GM19193 (cell line): ENCODE results near the gene PTTG1.

Experiments used
- POLR2A ChIP-seq: IDR thresholded peaks from 4 replicates; pipeline ENCODE4 v1.6.1; 2011; ENCODE audit not compliant: insufficient read depth, insufficient read length; ENCODE audit errors: extremely low read depth

Gene PTTG1

DNA sequence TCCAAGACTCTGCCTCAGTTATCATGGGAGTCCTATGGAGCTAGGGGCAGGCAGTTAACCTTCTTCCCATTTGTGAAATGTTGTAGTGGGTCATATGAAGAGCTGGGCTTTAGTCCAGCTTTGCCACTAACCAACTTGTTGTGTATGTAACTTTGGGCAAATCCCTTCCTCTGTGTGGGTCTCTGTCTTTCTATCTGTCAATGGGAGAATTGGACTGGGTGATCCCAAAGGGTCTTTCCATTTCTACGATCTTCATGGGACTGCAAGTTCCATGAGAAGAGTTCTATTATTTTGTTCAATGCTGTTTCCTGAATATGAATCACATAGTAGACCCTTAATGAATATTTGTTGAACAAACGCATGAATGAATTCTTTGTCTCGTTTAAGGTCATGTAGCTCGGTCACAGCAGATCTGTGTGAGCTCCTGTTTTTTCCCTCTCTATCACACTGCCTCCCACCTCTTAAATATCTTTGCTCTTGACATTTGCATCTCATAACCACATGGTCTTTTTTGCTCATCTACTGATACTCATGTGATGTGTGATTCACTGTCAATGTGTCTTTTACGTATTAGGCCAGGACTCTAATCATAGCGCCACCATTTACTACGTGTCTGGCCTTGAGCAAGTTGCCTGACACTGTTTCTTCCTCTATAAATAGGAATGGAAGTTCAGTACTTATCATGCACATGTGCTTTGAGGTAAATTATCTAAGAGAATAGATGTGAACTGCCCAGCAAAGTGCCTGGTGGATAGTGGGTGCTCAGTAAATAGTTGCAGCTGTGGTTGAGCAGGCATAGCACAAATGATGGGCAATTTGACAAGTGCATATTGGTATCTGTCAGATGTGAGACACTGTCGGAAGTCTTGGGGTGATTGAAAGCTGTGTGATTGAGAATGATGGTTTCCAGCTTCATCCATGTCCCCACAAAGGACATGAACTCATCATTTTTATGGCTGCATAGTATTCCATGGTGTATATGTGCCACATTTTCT is 37.4 kb downstream of the PTTG1 start:
- TF ChIP-seq POLR2A: peak; percentile 48

DNA sequence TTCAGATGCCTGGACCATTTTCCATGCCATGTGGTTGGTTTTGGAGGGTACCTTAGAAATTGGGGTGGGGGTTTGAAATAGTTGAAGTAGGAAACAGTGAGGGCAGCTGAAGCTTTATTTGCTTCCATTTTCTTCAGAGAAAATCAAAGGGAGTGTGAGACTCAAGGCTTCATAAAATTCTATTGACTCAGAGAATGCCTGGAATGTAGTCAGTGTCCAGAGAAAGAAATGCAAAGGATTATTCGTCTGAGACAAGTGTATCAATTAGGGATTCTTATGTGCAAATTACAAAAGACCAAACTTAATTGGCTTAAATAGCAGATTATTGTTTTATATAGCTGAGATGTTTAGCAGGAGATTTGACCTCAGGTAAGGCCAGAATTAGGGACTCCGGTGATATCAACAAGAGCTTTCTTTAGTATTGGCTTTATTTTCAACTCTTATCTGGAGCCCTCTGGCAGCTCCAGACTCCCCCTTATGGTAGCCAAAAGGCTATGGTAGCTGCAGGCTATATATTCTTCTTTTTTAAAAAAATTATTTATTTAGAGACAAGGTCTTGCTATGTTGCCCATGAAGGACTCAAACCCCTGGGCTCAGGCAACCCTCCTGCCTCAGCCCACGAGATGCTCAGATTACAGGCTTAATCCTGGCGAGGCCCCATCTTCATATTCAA is 38.9 kb downstream of the PTTG1 start:
- no peak for TF ChIP-seq POLR2A

DNA sequence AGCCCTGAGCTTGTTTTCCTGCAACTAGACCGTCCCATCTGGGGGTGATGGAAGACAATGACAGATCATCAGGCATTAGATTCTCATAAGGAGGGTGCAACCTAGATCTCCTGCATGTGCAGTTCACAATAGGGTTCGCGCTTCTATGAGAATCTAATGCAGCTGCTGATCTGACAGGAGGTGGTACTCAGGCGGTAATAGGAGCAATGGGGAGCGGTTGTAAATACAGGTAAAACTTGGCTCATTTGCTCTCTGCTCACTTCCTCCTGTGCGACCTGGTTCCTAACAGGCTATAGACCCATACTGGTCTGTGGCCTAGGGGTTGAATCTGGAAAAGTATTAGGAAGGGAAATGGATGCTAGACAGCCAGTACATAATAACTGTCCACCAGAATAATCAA is 39.7 kb downstream of the PTTG1 start:
- no peak for TF ChIP-seq POLR2A

DNA sequence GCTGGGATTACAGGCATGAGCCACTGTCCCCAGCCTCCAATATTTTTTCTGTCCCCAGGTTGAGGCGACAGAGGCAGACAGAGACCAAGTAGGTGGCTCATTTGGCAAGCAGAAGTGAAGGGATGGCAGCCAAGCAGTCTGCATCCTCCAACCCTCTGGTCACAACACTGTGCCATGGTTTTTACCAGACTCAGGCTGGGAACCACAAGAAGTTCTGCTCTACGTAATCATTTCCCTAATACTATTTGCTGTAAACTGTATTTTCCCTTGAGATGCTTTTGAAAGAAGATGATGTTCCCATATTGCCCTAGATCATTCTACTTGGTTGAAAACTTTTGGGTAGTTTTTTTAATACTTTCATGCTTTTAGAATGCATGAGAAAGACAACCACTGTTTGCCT is 40.5 kb downstream of the PTTG1 start:
- no peak for TF ChIP-seq POLR2A

DNA sequence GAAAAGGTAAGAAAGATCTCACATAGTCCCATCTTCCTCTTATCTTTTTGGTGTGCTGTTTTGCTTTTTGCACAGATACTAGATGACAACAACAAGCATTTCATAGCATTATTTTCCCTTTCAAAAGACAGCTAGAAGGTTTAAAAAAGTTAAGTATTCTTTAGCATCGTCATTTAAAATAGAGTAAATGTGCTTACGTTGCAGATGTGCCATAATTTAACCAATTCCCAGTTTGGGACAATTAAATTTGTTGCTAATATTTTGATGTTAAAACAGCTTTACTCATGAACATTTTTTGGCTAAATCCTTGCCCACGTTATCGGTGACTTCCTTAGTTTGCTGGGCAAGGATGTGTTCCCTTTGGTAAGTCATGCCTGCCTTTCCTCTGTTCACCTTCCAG is 41.6 kb downstream of the PTTG1 start:
- TF ChIP-seq POLR2A: no peak

DNA sequence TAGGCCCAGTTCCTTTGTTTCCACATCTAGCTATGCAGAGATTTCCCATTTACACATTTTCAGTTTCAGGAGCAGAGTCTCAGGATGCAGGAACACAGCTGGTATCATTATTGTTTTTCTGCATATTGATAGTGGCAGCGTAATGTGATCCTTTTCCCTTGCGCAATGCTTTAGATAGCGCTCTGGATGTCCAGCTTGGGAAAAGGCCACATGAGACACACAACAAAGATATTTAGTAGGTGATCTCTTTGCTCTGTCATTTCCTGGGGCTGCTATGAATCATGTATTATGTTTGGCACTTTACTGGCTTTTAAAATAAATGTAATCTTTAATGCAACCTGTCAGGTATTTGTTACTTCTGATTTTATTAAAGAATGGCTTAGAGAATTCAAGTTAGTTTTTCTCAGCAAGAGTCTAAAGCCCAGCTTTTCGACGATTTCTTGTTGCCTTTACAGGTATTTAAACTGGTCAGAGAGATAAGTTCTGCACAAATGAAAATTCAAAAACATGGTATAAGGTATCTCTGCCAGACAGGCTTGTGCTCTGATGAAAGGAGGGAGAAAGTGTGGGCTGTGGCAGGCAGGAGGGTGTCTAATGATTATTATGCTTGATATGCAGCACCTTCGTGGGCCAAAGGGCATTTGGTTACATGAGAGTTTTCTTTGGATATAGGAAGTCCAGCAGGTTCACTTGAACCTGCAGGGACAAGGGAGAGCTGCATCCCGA is 42.2 kb downstream of the PTTG1 start:
- TF ChIP-seq POLR2A: no peak

DNA sequence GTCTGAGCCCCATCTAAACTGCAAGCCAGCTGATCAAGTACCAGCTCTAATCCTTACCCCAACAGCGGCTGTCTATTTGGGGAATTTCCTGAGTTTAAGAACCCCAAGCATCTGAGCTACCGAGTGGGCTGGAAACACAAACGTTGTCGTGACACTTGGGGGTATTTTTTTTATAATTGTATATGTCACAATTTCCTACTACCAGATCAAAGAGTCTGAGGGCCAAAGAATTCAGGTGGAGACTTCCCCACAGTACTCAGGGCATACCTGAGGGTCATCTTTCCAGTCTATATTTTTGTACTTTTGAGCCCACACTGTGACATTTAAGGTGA is 42.8 kb downstream of the PTTG1 start:
- TF ChIP-seq POLR2A: no peak

DNA sequence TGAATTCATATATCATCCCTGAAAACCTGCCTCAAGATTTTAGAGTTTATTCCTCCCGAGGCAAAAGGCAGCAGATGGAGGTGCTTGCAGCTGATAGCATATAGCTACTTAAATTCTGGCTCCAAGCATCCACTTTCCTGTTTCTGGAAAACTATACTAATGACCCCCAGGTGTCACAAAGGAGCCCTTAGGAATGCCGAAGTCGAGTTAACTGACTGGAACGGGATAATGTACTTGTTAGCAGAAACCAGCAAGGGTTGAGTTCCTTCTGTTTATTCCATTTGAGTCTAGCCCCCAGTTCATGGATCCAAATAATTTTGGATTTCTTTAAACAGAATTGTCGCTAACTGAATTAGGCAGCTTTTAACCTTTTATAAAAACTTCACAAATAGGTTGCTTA is 44.5 kb downstream of the PTTG1 start:
- no peak for TF ChIP-seq POLR2A

DNA sequence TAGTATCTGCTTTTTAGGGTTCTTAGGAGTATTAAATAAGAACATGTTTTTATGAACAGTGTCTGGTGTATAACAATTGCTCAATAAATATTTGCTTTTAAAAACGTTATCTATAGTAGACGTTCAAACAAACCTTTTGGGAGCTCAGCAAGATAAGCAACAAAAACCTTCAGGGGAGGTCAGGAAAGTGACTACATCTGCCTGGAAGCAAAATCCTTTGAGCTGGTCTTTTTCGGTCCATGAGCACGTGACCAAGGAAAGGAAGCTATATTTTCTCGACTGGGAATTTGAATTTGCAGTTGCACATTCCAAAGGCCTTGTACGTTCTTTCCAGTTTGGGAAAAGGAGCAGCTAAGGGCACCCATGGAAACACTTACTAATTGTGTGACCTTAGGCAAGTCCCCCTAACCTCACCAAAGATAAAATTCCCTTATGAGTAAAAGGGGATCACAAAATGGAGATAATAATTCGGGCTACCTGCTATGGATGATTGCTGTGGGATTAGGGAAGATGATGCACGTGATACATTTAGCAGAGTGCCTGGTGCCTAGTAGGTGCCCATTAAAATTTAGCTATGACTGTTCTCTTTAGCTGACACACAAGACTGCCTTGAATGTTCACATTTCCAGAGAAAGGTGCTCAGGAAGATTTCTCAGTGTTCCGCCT is 45.4 kb downstream of the PTTG1 start:
- no peak for TF ChIP-seq POLR2A

DNA sequence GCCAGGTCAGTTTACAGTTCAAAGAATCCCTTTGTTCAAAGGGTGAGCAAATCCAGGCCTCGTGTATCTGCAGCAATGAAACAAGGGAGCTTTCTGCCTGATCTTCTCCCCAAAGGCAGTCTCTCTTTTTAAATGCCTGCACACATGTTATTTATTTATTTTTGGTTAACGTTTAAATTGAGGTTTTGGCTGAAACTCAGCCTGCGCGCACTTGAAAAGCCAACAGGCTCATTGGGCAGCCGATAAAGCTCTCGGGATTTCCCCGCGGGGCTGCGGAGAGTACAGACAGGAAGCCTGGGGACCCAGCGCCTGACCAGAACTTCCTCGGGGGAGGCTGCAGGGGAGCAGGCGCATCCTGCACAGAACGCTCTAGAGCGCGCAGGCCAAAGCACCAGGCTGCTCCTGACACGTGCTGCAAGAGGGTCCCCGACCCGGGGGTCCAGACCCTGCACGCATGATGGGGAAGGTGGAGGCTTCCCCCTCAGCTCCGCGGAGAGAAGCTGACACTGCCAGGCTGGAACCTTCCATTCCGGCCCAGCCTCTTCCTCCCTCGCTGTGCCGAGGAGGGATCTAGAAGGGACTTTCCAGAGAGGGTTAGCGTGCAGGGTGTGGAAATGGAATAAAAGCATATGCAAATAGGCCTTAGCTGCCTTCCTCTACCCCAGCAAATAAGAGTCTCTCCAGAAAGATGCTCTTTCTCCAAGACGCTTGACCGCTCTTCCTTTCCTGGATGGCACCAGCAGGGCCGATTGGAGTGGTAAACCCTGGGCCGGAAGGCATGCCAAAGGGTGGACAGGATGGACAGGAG is 46.1 kb downstream of the PTTG1 start:
- peak; percentile 96 for TF ChIP-seq POLR2A

DNA sequence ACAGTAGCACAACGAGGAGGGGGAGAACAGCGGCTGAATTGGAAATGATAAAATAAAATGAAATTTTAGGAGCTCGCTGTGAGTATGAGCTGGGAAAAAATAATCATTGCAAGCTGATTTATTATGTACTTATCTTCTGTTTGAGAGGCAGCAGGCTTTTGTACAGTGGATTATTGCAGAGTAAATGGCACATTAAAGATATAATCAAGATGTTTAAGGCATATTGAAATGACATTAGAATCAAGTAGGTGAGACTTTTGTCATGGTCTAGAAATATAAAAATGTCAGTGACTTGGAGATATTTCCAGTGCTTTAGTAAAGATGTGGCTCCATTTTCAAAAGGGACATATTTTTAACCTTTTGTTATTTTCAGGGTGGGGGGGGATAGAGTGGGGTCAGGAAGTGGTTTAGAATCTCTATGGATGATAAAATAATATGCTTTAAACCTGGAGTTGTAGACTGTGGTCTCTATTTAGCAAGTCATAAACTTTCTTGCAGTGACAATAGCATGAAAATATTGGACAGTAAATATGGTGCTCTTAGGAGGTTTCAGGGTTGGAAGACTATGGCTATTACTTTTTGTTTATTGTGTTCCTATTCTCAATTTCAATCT is 46.8 kb downstream of the PTTG1 start:
- TF ChIP-seq POLR2A: no peak

DNA sequence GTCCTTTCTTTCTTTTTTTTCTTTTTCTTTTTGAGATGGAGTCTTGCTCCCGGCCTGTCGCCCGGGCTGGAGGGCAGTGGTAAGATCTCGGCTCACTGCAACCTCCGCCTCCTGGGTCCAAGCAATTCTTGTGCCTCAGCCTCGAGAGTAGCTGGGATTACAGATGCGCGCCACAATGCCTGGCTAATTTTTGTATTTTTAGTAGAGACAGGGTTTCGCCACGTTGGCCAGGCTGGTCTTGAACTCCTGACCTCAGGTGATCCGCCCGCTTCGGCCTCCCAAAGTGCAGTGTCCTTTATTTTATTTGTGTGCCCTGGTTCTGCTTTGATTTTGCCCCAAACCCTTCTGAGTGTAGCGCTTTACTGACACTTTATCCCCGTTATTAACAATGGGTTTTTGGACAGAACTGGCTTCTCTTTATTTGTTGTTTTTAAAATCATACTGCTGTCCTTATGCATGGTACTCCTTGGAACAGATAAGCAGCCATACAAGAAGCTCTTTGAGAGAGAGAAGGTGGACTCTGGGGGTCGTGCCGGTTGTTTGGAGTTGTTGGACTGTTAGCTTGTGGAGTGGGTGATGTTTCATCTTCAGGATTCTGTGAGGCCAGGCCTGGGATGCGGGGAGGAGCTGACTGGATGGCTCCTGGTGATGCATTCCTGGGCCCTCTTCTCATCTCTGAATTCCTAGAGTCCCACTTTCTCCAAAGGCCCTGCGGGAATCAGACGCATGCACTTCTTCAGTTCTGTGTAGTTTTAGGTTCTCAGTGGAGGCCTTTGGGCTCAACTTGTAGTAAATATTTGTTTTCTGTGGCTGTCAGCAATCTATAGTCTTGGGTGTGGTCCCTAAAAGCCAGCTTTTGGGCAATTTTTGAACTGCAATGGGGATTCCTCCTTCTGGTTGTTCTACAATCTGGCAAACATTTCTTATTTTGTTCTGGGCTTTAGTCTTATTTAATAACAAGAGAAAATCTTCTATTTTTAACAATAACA is 47.8 kb downstream of the PTTG1 start:
- peak; percentile 39 for TF ChIP-seq POLR2A
